Measurements from ENCODE around the gene GPRIN3.

Gene GPRIN3

DNA sequence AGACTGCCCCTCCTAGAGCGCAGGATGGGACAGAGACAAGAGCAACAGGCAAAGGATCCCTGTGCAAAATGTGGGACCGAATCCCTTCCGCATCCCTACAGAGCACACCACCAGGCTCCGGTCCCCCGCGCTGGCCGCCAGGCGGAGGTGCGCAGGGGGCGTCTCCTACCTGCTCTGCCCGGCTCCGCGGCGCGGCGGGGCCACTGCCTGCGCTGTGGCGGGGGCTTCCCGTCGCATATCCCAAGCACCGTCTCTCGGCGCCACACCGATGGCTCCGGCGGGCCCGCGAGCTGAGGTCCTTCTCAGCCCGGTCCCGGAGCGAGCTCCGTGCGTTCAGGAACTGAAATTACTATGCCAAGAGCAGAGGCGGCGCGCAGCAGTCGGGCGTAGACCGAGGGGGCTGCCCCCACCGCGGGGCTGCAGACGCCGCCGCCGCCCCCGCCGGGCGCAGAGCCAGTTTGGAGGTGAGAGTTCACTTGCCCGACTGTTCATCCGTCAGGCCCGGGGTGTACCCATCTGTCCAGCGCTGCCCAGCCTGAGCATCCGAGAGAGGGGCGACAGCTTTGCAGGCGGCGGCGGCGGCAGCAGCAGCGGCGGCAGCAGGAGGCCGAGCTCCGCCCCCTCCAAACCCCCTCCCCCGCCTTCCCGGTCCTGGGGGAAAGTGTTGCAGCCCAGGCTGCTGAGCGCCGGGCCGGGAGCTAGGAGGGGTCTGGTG lies at the start of gene GPRIN3:
TSS of gene GPRIN3 (minus strand) at position 355 of the 715 bp plus-strand sequence. CDS start 57,690 bp downstream, outside the sequence.
- DNase-seq, result peak; percentile 91

DNA sequence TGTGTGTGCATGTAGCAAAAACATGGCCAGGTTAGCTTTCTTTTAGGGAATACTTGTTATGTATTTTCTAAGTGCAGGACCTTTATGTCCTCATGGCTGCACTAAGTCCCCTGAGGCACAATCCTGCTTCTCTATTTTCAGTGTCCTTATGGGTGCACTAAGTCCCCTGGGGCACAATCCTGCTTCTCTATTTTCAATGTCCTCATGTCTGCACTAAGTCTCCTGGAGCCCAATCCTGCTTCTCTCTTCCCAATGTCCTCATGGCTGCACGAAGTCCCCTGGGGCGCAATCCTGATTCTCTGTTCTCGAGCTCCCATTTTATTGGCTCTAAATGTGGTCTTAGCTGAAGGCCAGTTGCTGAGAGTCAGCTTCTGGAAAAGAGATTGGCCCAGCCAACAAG lies 49.7 kb upstream of the GPRIN3 start:
- no peak for DNase-seq

DNA sequence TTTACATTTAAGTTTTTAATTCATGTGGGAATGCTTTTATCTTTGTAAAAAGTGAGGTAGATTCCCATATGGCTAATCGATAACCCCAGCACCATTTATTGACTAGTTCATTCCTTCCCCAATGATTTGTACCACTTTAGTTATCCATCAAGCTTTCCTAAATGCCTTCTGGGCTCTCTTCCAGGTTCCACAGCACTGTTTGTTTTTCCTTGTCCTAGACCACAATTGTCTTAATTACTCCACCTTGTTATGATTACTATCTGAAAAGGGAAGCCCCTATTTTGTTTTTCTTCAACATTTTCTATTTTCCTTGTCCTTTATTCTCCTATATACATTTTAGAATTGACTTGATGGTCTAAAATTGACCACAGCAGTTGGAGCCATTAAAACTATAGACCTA lies 48.5 kb upstream of the GPRIN3 start:
- DNase-seq, result no peak

DNA sequence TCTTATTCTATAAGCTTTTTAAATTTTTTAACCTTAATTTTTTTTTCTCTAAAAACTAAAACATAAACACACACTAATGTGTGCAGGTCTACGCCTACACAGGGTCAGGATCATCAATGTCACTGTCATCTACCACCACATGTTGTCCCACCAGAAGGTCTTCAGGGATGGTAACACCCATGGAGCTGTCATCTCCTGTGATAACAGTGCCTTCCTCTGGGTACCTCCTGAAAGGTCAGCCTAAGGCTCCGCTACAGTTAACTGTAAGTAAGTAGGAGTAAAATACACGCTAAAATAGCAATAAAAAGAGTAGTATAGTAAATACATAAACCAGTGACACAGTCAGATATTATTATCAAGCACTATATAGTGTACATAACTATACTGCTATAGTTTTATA lies 45.9 kb upstream of the GPRIN3 start:
- no peak for DNase-seq

DNA sequence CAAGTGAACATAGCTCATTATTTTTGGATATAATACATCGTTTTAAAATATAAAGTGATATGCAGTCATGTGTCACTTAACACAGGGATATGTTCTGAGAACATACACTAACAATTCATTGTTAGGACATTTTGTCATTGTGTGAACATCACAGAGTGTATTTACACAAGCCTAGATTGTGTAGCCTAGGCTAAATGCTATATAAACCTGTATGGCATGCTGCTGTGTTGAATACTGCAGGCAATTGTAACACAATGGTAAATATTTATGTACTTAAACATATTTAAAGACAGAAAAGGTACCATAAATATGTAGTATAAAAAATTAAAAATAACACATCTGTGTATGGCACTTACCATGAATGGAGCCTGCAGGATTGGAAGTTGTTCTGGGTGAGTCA lies 44.9 kb upstream of the GPRIN3 start:
- no peak for DNase-seq

DNA sequence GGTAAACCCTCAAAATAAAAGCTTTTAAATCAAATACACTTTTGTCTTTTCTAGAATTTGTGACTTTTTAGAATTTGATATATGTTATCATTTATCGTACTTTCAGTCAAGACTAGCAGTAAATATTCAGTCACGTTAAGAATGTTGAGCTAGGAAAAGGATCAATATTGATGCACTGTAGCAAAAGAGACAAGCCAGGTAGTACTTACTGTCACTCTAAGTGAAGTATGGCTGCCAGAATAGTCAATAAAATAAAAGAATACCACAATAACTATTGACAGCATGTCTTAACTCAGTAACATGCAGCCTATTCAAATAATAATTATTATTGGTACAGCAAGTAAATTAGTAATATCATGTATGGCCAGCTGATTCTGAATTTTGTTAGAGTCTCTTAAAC lies 43.6 kb upstream of the GPRIN3 start:
- no peak for DNase-seq

DNA sequence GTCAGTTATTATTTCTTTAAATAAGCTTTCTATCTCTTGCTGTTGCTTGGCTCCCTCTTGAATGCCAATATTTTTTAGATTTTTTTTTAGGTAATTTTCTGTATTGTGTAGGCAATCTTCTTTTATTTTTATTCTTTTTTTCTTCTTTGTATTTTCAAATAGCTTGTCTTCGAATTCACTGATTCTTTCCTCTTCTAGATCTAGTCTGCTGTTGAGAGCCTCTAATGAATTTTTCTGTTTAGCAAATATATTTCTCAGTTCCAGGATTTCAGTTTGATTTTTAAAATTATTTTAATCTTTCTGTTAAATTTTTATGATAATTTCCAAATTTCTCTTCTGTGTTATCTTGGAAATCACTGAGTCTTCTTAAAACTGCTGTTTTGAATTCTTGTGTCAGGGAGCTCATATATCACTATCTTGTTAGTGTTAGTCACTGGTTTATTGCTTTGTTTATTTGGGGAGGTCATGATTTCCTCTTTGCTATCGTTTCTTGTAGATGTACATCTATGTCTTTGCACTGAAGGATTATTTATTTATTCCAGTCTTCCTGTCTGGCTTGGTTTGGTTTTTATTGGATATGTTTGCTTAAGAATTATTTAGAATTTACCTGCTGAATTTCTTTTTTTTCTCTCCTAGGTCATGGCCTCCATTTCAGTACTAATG lies 39.9 kb upstream of the GPRIN3 start:
- no peak for DNase-seq

DNA sequence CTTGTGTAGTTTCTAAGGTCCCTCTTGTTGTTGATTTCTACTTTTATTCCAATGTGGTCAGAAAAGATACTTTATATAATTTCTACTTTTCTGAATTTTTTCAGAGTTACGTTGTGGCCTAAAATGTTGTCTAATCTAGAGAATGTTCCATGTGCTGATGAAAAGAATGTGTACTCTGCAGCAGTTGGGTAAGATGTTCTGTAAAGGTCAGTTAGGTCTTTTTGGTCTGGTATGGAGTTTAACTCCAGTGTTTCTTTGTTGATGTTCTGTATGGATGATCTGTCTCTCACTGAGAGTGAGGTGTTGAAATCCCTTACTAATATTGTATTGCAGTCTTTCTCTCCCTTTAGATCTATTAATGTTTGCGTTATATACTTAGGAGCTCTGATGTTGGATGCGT lies 37.0 kb upstream of the GPRIN3 start:
- no peak for DNase-seq

DNA sequence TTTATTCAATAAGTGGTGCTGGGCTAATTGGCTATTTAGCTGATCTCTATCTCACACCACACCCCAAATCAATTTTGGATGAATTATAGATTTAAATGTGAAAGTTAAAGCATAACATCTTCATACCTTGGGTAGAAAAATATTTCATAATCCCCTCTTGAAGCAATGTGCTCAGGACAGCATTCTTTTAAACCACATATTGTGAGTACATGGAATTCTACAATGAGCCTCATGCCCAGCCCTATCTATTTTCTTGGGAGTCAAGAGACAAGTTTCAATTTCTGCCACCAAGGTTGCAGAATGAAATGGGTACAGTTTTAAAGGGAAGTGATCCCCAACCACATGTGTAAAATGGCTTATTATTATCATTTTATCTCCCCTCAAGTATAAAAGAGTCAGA lies 30.6 kb upstream of the GPRIN3 start:
- DNase-seq, result no peak

DNA sequence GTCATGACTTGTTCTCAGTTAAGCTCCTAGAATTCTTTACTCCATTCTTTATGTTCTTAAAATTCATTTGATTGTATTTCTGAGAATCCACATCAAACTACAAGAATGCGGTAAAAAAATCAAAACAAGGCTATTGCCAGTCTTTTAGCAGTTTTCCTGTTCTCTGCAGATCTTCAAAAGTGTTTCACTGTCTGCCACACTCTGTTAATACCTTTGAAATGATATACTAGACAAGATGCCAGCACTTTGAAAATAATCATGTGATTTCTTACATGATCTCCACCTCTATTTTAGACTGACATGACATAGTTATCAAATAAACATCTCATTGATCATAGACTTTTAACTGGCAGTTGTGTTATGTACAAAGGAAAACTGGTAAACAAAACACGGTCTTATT lies 30.1 kb upstream of the GPRIN3 start:
- DNase-seq, result no peak

DNA sequence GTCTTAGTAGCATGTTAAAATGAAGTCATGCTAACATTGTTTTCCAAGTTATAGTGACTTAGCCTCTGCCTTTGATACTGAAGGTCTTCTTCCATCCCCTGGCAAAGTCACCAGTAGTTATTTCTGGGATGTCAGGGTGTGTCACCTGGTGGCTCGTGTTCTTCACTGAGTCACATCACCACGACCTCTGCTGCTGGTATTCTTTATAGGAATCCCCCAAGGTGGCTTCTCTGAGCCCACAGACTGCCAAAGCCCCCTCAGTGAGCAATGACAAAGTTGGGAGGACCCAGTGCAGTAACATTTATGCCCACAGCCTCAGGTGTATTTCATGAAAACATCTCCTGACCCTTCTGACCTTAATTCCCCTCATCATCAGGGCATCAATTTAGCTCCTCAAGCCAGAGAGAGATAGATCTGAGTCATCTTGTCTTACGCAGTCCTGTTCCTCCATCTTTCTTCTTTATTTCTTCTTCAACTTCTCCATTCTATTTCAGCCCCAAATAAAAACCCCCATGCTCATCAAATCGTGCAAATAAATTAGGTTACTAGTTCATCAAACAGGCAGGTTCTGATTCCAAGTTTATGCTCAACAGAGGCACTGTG lies 29.3 kb upstream of the GPRIN3 start:
- no peak for DNase-seq

DNA sequence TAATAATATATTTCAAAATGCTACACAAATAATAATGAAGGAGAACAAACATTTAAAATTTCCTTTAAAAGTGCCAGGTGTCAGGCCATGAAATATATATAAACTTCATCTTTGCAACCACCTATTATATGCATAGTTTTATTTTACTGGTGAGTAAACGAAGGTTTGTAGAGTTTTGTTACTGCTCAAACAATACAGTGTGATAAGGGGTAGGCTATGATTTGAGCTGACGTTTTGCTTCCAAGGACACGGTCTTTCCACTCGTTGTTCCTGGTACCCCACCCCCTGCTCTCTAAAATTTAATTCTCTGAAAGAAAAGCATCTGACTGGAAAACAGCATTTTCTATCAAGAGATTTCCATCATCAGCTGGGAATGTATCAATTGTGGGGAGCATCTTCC lies 27.2 kb upstream of the GPRIN3 start:
- DNase-seq, result no peak

DNA sequence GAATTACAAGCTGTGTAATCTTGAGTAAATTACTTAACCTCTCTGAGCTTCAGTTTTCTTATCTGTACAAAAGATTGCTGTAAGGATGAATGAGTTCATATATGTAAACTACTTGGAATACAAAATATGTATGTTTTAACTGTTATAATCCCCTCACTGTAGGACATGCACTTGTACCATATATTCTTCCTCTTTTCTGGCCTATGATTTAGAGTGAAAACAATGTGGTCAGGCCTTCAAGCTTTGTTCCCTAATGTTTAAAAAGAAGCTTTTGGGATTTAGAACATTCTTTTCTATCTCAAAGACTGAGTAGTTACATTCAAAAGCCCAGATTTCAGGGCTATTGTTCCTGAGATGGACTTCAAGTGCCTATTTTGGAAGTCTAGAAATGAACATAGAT lies 26.7 kb upstream of the GPRIN3 start:
- DNase-seq, result no peak

DNA sequence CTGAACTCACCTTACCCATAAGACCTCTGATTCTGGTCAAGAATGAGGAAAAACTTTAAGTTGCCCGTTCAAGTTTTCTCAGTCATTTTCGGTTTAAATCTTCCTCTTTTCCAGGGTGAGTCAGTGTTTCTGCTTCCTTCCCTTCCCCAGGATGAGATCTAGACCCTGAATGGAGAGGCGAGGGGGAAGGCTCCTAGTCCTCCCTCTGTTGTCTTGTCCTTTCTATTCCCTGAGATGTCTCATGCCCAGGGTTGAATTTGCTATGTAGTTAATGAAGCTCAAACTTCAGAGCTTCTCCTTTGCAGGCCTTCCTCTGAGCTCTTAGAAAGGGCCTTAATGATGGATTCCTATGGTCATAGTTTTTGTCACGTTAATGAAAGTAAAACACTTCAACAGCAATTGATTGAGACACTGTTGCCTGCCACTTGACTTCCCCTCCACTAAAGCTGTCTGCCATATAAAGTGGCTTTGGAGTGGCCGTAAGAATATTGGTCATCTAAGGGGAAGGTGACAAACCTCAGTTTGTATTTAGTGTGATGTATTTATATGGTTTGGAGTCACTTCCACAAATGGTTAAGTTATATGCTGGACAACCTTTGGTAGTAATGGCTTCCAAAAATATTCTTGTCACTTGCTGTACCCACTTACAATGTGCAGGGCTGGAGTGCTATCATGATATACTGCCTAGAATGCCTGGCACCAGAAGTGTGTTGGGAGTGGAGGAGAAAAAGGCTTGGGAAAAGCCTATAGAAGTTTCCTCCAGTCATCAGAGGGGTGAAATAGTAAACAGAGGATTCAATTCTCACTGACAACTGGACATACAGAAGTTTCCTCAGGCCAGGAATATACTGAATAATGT lies 24.3 kb upstream of the GPRIN3 start:
- DNase-seq, result no peak

DNA sequence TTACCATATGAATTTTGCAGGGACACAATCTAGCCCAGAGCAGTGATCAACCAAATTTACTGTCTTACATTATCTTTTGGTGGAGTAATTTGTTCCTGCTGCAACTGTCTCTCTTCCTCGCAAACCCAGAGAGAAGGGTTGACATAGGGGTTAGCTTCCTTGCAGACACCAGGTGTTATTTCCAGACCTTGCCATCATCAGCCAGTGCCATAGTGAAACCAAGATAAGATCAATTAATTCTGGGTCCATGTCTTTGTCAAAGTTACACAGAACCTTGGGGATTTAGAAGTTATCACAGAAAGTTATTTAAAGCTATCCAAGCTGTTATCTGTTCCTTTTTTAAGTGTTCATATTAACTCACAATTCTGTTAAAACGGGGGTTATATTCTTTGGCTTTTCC lies 23.6 kb upstream of the GPRIN3 start:
- no peak for DNase-seq

DNA sequence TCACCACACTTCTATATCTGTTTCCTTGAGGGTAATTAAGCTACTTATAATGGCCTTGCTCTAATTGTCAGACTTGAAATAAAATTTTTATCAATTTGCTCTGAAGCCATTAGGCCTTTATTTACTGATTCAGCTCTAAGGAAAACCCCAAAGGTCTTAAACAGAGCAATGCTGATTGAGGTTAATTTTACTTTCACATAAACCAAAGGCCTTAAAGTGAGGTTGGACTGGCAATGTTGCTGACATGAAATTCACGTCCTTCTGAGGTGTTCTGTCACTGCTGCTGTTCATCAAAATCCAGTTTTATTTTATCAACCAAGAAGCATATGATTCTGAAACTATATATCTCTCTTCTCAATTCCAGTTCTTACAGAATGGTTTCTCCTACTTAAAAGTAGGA lies 21.7 kb upstream of the GPRIN3 start:
- DNase-seq, result no peak

DNA sequence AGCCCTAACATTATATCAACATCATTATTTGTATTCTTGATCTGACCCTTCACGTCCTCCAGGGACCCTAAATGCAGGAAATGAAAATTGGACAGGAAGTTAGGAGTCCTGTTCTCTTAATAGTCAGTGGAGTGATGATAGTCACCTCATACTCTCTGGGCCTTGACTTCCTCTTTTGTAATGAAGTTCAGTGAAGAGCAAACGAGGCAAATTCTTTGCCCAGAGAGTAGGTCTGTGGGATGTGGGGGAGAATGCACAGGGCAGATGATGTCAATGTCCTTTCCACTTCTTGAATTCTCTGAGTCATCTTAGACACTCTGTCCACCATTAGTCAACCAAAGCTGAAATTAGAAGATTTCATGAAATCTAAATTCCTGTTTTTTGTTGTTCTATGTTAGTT lies 17.1 kb upstream of the GPRIN3 start:
- DNase-seq, result no peak

DNA sequence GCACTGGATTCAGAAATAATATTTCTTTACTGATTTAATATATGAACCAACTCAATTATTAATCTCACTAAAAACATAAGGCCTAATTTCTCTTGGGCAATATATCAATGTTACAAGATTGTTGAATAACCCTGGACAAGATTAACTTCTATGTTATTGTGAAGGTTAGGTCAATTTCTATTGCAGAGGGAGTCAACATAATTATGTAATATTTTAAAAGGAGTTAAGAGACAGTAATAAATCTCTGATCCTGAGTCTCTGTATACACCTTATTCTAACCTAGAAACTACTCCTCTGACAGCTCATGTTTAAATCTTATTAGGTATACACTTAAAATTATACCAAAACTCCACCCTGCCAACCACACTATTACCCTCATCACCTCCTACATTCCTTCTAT lies 15.1 kb upstream of the GPRIN3 start:
- no peak for DNase-seq

DNA sequence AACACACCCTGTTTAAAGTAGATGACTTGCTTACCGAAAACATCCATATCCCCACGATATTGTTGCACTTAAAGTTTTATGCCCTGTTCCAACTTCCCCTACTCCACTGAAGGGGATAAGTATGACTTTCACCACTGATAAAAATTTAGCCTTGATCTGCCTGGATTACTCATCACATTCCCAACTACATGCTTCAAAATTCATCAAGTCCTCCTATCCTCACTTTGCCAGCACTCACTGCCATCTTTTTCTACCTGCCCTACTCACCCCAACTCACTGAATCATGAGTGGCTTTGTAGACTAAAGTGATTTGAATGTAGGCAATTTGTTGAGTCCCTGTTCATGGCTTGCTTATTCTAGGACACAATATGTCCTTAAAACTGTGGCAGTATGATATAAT lies 12.2 kb upstream of the GPRIN3 start:
- no peak for DNase-seq

DNA sequence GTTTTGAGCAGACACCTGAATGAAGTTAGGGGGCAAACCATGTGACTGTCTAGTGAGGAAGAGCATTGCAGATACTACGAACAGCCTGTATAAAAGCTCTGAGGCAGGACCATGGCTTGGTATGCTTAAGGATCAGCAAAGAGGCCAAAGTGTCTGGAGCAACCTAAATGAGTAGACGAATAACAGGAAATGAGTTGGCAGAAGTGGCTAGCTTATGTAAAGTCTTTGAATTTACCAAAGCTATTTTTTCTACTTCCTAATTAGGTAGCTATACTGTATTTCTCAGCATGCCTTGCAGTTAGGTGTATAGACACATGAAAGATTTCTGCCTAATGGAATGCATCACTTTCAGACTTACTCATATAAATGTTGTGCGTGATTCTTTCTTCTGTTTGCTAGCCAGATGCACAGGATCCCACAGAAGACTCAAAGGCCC lies 9.3 kb upstream of the GPRIN3 start:
- DNase-seq, result no peak

DNA sequence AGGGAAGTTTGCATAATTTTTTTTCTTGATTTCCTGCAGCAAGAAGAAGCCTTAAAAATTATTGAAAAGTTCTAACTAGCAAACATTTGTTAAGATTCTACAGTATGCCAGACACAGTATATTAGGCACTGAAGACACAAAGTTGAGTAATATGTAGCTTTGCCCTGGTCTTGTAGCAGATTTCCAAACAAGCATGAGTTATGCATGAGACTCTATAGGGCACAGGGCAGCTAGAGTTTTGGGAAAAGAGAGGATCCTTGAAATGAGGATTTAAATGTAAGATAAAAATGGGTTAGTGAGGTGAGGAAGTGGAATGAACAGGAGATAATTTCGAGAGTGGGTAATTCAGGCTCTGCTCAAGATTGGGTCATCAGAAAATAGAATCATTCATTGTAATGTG lies 8.6 kb upstream of the GPRIN3 start:
- DNase-seq, result no peak

DNA sequence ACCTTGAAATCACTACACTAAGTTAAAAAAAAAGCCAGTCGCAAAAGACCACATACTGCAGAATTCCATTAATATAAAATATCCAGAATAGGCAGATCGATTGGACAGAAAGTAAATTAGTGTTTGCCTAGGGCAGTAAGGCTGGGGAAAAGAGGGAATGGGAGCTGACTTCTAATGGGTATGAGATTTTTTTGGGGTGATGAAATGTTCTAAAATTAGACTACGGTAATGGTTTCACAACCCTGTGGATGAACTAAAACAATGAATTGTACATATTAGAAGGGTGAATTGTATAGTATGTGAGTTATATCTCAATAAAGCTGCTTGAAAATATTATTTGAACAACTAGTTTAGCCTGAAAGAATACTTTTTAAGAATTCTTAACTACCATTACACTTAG lies 6.7 kb upstream of the GPRIN3 start:
- no peak for DNase-seq

DNA sequence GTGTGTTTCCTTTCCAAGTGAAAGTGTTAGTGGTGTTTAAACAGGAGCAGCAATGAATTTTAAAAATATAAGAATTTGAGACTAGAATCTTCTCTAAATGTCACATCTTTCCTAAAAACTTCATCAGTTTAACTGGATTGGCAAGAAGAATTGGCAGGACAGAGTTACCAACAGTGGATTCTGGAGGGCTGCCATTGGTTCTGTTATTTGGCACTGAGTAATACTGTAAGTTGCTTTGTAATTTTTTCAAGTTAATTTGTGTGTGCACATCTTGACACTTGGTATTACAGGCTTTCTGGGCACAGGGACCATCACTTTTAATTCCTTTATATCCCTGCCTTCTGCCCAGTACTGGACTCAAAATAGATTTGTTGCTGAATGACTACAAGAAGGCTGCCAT lies 4.5 kb upstream of the GPRIN3 start:
- DNase-seq, result no peak

DNA sequence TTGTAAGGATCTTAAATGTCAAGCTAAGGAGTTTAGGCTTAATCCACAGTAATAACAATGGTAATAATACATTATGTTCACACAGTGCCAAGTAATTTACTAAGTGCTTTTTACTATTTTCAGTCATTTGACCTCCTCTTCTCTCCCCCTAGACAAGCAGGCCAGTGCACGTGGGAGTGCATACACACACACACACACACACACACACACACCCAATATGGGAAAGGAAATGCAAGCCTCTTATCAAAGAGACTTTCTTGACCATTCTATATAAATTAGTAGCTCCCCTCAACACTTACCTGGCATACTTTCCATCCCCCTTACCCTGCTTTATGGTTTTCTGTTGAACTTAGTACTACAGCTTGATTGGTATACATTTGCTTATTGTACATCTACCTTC lies 3.8 kb upstream of the GPRIN3 start:
- no peak for DNase-seq

Measured in eye (tissue), 1 donor.